NCI-H187 treated with DMSO at 0.1 percent for 48 hours (cell line): Measurements from ENCODE around the gene COL18A1.
"Not testable (repeated sequence)": the region's sequence is repeated elsewhere in the genome, so short reads cannot be mapped to it uniquely, and the experiment has no call there.

Source experiments
- DNase-seq: peaks from one replicate; lab custom pipeline; 2025; lab: John Stamatoyannopoulos, UW

Gene COL18A1

DNA sequence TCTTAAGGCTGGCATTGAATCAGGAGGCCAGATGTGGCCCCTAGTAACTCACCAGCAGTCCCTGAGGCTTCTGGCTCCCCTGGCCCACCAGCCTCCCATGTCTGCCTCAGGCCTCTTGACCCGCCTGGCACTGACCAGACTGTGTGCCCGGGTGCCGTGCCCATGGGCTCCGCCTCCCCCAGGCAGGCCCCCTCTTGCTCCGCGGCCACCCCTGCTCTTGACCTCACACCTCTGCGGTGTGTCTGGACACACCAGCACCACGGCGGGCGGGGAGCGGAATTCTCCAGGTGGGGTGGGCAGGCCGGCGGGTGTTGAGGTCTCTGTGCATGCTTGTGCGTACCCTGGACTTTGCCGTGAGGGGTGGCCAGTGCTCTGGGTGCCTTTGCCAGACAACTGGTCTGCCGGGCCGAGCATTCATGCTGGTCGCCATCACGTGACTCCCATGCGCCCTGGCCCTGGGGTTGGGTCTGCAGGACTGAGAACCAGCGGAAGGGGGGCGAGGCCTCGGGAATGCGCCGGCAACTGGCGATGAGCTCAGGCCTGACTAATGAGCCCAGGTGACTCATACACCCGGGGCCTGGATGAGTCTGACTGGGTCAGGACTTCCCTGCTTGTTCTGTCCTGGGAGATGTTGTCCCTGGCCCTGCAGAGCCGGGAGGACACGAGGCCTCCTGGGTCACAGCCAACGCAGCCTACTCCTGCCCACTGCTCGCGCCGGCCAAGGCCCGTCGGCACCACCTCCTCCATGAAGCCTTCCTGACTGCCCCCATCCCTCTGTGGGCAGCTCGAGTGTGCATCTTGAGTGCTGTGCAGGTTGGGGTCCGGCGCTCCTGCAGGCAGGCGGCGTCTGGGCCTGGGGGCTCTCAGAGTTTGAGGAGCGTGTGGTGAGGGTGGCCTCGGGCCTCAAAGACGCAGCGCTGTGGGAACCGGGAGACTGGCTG is 22.6 kb downstream of the COL18A1 start:
- DNase-seq = no peak

DNA sequence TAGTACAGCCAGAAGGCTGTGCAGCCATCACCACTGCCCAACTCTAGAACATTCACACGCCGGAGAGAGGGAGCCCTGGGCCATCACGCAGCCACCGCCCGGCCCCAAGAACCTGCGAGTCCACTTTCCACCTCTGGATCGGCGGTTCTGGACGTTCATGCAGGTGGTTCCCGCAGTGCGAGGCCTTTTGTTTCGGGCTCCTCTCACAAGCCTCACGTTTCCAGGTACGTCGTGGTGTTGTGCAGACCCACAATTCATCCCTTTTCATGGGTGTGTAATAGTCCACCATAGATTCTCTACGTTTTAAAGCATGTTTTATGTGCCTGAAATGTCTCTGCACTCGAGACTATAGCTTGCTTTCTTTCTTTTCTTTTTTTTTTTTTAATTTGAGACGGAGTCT is 23.6 kb downstream of the COL18A1 start:
- DNase-seq = no peak

DNA sequence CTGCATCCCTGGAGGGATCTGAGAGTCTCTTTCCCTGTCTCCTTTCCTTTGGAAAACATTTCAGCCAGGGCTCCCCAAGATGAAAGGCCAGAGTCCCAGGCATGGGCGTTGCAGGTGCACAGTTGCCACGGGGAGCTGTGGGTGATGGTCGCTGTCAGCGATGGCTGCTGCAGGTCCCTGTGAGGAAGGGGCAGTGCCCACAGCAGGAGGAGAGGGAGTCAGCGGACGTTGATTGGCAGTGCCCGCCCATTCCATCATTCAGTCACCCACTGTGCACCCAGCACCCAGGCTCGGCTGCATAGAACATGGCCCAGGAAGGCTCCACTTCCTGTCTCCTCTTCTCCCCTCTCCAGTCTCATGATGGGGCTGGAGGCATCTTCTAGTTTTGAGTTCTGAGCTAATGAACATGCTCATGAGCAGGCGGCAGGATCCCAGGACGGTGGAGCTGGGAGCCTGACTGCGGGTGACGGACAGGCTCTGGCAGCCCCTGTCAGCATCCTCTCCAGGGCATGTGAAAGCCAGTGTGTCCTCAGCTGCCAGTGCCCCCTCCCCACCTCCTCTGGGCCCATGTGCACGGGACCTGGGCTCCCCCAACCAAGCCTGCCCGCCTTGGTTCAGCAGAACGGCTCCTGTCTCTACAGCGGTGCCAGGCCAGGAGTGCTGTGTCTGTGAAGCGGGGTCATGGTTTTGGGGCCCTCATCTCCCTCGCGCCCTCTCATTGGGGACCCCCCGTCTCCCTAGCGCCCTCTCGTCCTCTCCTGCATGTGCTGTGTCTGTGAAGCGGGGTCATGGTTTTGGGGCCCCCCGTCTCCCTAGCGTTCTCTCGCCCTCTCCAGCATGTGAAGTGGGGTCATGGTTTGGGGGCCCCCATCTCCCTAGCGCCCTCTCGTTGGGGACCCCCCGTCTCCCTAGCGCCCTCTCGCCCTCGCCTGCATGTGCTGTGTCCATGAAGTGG is 24.5 kb downstream of the COL18A1 start:
- no peak for DNase-seq

DNA sequence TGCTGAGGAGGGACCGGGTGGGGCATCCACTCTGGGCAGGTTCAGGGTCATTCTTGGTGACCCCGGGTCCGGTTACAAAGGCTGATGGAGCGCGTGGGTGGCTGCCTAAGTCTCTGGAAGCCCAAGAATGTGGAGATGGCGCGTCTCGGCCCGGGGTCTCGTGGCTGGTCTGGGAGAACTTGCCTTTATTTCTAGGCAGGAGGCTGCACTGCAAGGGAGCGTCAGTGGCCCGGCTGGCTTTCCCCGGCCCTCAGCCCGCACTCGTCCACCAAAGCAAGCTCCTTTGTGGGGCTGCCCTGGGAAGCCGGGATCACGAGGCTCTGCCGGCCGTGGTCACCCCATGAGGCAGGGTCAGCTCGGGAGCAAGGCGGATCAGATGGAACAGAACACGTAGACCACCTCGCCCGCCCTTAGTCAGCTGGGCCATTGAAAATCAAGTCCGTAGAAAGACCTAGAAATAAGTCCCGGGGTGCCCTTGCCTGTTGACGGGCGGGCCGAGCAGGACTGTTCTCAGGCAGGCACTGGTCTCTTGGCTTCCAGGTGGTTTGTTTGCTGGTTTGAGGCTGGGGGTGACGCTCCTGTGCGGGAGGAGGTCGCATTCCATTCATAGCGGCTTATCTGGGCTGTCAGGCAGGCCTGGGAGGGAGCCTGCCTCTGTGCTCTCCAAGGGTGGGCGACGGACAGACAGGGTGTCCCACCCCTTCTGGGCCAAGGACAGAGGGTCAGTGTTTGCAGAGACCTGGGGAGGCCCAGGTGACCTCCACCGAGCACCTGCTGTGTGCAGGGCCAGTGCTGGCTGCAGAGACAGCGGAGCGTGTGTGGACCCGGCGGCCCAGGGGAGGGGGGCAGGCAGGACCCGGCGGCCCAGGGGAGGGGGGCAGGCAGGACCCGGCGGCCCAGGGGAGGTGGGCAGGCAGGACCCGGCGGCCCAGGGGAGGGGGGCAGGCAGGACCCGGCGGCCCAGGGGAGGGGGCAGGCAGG is 25.8 kb downstream of the COL18A1 start:
- no peak for DNase-seq

- no peak for DNase-seq
Observed at GRCh38 chr21:45431781-45432572, 27.0 kb downstream of the COL18A1 start.

DNA sequence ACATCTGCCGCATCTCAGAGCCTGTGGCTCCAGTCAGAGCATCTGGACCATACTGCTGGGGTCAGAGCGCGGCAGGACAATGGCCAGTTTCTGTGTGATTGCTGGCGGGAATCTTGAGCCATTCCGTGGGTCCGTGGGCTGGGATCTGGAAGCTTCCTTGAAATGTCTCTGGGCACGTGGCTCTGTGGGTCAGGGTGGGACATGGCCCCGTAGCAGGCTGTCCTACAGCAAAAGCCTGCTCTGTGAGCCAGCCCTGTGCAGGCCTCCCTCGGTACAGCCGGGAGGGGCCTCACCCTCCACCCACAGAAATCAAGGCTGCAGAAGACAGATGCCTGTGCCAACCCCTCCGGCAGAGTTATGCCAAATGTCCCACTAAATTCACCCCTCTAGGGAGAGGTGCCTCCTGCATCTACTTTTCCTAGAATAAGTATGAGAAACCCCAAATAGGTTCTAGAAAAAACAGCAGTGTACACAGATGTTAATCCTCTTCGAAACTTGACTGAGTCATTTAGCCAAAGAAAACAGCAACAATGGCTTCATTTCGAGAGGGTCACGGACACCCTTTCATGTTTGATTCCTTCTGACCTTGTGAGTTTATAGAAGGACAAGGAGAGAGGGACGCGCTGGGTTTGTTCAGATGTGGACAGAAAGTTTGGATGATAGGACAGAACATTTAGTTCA is 27.8 kb downstream of the COL18A1 start:
- no peak for DNase-seq

- DNase-seq = no peak
Observed at GRCh38 chr21:45433301-45433700, 28.3 kb downstream of the COL18A1 start.

GRCh38 chr21:45433911-45434644 is 29.1 kb downstream of the COL18A1 start:
- DNase-seq = no peak

DNA sequence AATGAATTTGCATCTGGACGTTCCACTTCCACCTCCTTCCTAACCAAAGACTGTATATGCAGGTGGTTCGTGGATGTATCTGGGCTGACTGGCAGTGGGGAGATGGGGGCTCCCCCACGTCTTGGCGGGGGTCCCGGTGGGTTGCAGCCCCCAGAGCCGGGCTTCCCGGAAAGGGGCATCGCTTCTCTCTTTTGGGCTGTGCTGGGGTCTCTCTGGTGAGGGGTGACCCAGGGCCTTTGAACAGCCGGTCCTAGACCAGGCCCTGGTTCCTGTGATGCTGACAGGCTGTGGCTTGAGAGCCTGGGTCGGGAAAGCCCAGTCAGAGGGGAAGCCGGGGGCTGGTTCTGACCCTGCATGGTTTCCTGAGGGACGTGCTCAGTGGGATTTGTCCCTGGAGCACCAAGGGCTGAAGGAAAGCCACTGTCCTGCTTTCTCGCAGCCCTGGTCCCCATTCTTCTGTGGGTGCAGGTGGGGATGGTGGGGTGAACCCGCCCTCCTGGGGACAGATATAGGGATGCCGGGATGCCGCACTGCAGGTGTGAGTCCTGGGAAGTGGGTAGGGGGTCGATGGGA is 29.8 kb downstream of the COL18A1 start:
- DNase-seq = no peak

- no peak for DNase-seq
Observed at GRCh38 chr21:45435405-45435981, 30.5 kb downstream of the COL18A1 start.

- no peak for DNase-seq
Observed at GRCh38 chr21:45436351-45437065, 31.5 kb downstream of the COL18A1 start.

DNA sequence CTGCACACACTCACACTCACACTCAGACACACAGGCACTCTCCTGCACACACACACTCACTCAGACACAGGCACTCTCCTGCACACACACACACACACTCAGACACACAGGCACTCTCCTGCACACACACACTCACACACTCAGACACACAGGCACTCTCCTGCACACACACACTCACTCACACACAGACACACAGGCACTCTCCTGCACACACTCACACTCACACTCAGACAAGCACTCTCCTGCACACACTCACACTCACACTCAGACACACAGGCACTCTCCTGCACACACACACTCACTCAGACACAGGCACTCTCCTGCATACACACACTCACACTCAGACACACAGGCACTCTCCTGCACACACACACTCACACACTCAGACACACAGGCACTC is 32.9 kb downstream of the COL18A1 start:
- not testable (repeated sequence) for DNase-seq

DNA sequence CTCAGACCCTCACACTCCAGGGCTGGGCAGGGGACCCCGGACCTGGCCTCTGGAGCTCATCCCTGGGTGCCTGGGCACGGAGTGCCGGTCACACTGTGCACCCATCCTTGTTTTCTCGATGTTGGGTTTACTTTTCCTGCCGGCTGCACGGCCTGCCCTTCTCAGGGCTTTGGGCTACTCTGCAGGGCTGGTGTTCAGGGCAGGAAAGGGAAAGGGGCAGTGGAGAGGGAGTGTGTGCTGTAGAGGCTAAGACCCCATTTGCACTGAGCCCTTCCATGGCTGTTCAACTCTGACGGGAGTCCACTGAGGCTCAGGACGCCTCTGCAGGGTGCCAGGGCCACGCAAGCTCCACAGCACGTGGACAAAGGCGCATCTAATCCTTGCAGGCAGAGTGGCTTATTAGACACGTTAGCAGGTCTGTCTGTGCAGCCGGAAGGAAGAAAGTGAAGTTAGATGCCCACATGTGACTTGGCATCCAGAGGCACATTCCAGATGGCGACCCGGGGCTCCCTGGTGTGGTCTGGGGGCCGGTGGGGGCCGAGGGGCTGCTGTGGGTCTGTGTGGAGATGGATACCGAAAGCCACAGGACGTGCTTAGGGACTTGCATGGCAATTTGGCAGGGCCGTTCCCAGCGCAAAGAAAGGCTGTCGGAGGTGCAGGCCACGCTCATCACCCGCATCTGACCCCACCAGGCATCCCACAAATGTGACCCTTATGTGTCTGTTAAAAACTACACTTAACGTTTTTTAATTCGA is 33.6 kb downstream of the COL18A1 start:
- DNase-seq = no peak

DNA sequence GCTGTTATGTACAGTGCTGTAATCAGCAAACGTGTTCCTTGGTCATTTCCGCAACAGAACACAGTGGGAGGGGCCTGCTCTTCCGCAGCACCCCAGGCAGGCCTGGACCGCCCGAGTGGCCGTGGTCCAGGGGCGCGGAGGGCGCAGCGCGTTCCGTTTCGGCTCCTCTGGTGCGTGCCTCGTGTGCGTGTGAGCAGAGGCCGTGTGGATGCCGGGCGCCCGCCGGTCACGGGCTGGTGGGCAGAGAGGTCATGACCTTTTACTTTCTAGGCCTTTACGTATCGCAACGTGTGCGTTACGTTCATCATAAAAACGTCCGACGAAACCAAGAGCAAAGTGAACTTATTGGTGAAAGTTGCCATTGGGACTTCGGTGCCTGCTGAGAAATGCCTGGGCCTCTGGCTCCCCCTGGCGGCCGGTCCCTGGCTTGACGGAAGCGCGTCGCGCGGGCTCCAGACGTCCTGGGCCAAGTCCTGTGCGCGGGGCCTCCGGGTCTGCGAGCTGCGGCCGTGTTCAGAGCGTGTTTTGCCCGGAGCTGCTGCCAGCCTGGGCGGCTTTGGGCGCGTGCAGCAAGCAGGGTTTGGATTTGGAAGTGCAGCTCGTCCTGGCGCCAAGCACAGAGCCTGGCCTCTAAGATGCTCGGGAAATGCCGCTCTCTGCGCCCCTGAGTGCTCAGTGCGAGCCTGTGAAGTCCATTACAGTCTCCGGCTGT is 34.4 kb downstream of the COL18A1 start:
- no peak for DNase-seq

DNA sequence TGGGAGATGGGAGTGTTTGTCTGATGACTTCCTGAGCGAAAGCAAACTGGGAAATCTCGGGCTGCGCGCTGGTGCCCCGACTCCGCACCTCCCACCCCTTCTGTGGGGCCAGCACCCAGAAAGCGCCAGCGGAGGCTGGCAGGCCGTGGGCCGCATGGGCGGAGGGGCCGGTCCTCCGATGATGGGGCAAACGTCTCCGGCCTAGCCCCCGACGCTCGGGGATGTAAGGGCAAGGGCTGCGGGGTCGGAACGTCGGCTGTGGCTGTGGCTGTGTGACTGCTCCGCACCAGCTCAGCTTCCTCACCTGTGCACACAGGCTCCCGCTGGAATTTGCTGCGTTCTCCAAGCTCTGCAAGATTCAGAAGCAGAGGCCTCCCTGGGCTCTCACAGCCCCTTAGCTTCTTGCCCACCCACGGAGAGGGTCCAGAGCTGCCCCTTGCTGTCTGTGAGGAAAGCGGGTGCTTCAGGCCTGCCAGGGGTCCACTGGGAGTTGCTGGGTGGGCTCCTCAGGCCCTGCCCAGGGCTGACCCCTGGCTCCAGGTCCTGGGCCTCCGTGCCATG is 35.0 kb downstream of the COL18A1 start:
- DNase-seq = no peak

- no peak for DNase-seq
Observed at GRCh38 chr21:45440736-45441350, 35.9 kb downstream of the COL18A1 start.
